GM21576 (cell line): ENCODE results near the gene IFI44.
A peak's percentile ranks its signal among the peaks of the same experiment; 100 is the strongest.

ENCODE experiments used
- ATAC-seq: cut with Tn5 transposase; IDR thresholded peaks from one replicate; pipeline ENCODE4 v1.9.1; 2021; ENCODE audit warnings: mild to moderate bottlenecking, moderate library complexity; ENCODE audit not compliant: unreplicated experiment

The IFI44 gene

GRCh38 chr1:78649628-78650027 is at the start of gene IFI44:
TSS of gene IFI44 (plus strand) at chr1:78649831. CDS start at chr1:78650196, 365 bp downstream.
- ATAC-seq = peak; percentile 78

- no peak for ATAC-seq
Observed at GRCh38 chr1:78601068-78601467, 48.6 kb upstream of the IFI44 start.

GRCh38 chr1:78603206-78603605 is 46.4 kb upstream of the IFI44 start:
- ATAC-seq = no peak

GRCh38 chr1:78604643-78605042 is 45.0 kb upstream of the IFI44 start:
- ATAC-seq = no peak

GRCh38 chr1:78606274-78606673 is 43.4 kb upstream of the IFI44 start:
- ATAC-seq = no peak

- ATAC-seq = no peak
Observed at GRCh38 chr1:78607334-78607927, 42.2 kb upstream of the IFI44 start.

GRCh38 chr1:78607944-78608343 is 41.7 kb upstream of the IFI44 start:
- no peak for ATAC-seq

GRCh38 chr1:78617615-78618026 is 32.0 kb upstream of the IFI44 start:
- ATAC-seq = peak; percentile 44

- no peak for ATAC-seq
Observed at GRCh38 chr1:78619032-78619431, 30.6 kb upstream of the IFI44 start.

GRCh38 chr1:78619446-78619802 is 30.2 kb upstream of the IFI44 start:
- ATAC-seq = peak; percentile 14

- peak; percentile 39 for ATAC-seq
Observed at GRCh38 chr1:78619803-78620579, 29.6 kb upstream of the IFI44 start, which contains the start of gene IFI44L. TSS of gene IFI44L (plus strand) at chr1:78620448. CDS start at chr1:78627916, 7,468 bp downstream.

GRCh38 chr1:78620666-78621065 is 29.0 kb upstream of the IFI44 start:
- ATAC-seq = no peak

GRCh38 chr1:78622548-78622947 is 27.1 kb upstream of the IFI44 start:
- ATAC-seq = no peak

GRCh38 chr1:78624035-78624434 is 25.6 kb upstream of the IFI44 start:
- ATAC-seq = no peak

GRCh38 chr1:78627321-78627720 is 22.3 kb upstream of the IFI44 start:
- ATAC-seq = no peak

GRCh38 chr1:78630600-78630999 is 19.0 kb upstream of the IFI44 start:
- ATAC-seq = no peak

- no peak for ATAC-seq
Observed at GRCh38 chr1:78633209-78633608, 16.4 kb upstream of the IFI44 start.

- ATAC-seq = peak; percentile 80
Observed at GRCh38 chr1:78640462-78640861, 9.2 kb upstream of the IFI44 start.

GRCh38 chr1:78641558-78641957 is 8.1 kb upstream of the IFI44 start:
- ATAC-seq = no peak

GRCh38 chr1:78645723-78646122 is 3.9 kb upstream of the IFI44 start:
- no peak for ATAC-seq

GRCh38 chr1:78647238-78647637 is 2.4 kb upstream of the IFI44 start:
- ATAC-seq = no peak

- no peak for ATAC-seq
Observed at GRCh38 chr1:78650114-78650660, 556 bp downstream of the IFI44 start.
